ENCODE data around the gene CCL26.
"Not testable (repeated sequence)": the region's sequence is repeated elsewhere in the genome, so short reads cannot be mapped to it uniquely, and the experiment has no call there.

CCL26 gene

GRCh38 chr7:75738975-75739795, 32.8 kb downstream of the CCL26 start:
- peak; percentile 97 for DNase-seq (ENCODE audit: low read depth)

DNA sequence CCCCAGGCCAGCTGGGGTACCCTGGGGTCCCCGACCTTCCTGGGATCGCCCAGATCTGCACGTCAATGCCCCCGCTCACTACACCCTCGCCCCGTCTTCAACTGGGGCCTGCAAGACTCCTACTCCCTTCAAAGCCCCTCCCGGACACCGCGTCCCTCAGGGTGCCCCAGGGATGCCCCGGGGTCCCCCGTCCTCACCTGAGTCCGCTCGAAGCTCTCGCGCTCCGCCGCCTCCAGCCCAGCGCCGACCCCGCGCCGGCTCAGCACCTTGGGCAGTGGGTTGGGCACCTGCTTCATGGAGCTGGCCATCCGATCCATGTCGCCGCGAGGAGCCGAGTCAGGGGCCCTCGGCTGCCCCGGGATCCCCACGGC, 33.4 kb downstream of the CCL26 start, which contains the start of gene HIP1:
Gene HIP1, minus strand, starts transcription at position 338 of the 371 bp plus-strand sequence. Its CDS starts 21 bp downstream, at position 317.
- no peak for DNase-seq (ENCODE audit: low read depth)

GRCh38 chr7:75737856-75738603, 34.0 kb downstream of the CCL26 start:
- DNase-seq (ENCODE audit: low read depth), result no peak

DNA sequence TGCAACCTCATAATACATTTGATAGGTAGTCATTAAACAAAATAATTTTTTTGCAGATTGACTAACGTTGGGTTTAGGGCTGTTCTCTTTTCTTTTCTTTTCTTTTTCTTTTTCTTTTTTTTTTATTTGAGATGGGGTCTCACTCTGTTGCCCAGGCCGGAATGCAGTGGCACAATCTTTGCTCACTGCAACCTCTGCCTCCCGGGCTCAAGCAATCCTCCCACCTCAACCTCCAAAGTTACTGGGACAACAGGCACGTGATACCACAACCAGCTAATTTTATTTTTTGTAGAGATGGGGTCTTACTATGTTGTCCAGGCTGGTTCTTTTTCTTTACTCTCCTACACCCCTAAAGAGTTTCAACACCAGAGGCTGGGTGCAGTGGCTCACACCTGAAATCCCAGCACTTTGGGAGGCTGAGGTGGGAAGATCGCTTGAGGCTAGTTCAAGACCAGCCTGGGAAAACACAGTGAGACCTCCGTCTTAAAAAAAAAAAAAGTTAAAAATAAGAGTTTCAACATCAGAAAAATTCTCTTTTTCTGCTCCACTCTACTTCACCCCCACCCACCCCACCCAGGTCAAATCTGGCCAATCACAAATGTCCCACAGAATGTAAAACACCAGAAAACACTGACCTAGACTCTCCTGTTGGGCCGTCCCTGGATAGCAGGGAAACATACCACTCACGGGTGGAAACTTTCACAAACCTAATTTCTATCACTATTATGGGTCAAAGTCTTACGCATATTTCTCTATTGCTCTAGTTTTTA, 36.2 kb downstream of the CCL26 start:
- DNase-seq (ENCODE audit: low read depth), result no peak

GRCh38 chr7:75734586-75735458, 37.2 kb downstream of the CCL26 start:
- no peak for DNase-seq (ENCODE audit: low read depth)

- no peak for DNase-seq (ENCODE audit: low read depth)
Measured at GRCh38 chr7:75732764-75733630, 39.0 kb downstream of the CCL26 start.

DNA sequence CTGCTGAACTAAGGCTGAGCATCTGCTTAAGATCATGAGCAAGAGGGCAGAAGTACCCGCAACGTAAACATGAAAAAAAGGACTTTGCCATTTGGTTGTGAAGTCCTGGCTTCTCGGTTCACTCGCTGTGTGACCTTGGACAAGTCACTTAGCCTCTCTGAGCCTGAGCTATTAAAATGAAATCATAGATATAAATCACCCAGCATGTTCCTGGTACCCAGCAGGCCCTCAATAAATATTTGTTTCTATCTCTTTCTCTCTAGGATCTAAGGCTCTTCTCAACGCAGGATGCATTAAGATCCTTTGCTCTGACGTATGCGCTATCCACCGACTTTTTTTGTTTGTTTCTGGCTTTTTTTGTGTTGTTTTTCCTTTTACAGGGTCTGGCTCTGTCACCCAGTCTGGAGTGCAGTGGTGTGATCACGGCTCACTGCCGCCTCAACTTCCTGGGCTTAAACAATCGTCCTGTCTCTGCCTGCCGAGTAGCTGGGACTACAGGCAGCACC, 39.9 kb downstream of the CCL26 start:
- no peak for DNase-seq (ENCODE audit: low read depth)

DNA sequence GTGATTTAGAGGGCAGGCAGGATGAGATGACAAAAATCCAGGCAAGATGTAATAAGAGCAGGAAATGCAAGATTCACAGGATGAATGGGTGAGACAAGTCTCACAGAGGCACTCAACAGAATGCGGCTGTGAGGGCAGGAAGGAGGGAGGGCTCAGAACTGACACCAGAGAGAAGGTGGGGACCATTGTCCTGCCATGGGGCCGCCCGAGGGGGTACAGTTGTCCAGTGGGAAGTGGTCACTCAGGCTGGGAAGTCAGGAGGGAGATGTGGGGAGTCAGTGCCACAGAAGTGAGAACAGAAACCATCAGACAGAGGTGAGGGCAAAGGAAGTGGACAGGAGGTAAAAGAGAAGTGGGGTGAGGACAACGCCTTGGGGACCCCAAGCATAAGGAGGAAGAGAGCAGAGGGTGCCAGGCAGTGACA, 42.1 kb downstream of the CCL26 start:
- DNase-seq (ENCODE audit: low read depth), result no peak

DNA sequence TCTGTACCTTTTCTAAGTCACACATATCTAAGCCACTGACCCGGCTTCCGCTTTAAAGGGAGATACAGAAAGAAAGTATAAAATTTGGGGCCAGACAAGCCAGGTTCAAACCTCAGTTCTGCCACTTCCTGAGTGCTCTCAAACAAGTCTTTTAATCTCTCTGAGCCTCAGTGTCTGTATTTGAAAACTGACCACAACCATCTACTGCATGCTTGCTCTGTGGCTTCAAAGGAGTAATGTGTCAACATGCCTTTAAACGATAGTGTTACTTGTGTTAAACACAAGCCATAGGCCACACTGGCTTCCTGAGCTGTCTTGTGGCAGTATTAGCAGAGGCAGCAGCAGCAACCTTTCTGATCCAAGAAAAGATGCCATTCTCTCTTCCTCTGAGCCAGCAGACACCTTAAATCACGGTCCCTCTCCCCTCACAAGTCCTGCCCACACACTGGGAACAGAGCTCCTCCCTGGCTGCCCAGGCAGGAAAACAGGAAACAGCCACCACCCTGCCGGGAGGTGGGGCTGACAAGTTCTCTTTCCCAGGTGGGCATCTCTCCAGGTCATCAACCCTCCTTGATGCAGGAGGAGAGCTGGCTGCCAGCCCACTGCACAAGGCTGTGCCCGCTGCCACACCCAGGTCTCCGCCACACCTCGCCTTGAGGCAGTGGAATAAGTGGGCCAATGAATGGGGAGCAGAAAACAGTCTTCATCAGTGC, 44.0 kb downstream of the CCL26 start:
- DNase-seq (ENCODE audit: low read depth), result peak; percentile 5

GRCh38 chr7:75727351-75727750, 44.7 kb downstream of the CCL26 start:
- DNase-seq (ENCODE audit: low read depth), result not testable (repeated sequence)

GRCh38 chr7:75725306-75725705, 46.7 kb downstream of the CCL26 start:
- no peak for DNase-seq (ENCODE audit: low read depth)

GRCh38 chr7:75723444-75723843, 48.6 kb downstream of the CCL26 start:
- DNase-seq (ENCODE audit: low read depth), result no peak

DNA sequence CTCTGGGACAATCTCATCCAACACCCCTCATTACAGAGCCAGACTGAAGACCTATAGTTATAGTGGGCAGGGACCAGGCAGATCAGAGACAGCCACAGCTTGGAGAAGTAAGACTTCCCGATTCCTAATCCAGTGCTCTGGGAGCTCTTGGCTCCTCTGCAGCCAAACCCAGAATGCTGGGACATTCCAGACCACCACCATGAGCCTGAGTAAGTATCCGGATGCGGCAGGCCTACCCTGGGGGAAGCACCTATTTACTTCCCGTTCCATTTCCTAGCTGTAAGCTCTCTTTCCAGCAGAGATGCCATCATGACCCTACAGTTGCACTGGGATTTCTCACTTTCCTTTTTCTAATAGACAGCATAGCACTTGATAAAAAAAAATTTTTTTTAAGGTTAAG, 49.6 kb downstream of the CCL26 start:
- no peak for DNase-seq (ENCODE audit: low read depth)

- not testable (repeated sequence) for DNase-seq (ENCODE audit: low read depth)
Measured at GRCh38 chr7:75721922-75722321, 50.1 kb downstream of the CCL26 start.

- no peak for DNase-seq (ENCODE audit: low read depth)
Measured at GRCh38 chr7:75721426-75721825, 50.6 kb downstream of the CCL26 start.

DNA sequence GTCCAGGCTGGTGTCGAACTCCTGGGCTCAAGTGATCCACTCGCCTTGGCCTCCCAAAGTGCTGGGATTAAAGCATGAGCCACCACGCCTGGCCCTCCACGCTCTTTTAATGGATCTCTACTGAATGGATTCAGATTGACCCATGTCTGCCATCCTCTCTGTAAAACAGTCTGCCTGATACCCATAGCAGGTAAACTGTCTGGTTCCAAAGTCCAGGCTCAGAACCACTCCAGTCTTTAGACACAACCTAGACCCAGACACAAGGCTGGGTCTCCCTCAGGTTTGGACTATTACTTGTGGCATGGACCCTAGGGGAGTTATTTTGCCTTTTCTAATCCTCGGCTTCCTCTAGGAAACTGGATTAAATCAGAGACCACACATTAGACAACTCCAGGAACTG, 52.4 kb downstream of the CCL26 start:
- DNase-seq (ENCODE audit: low read depth), result no peak

Measured in stimulated activated CD8-positive, alpha-beta memory T cell treated with anti-CD3 and anti-CD28 coated beads, Interleukin-15, amount 100 ng/mL, for 1 hour (primary cell).